Medulla oblongata (tissue), 1 donor: ENCODE results near the gene RAD51B.

Source experiments
- DNase-seq: peaks from one replicate; pipeline ENCODE4 v3.0.0-alpha.2; 2015; ENCODE audit errors: extremely low spot score

Gene RAD51B

GRCh38 chr14:68587931-68588330 is 768.4 kb downstream of the RAD51B start:
- DNase-seq = no peak

GRCh38 chr14:68589447-68590200 is 770.0 kb downstream of the RAD51B start:
- DNase-seq = no peak

GRCh38 chr14:68590201-68590522 is 770.6 kb downstream of the RAD51B start:
- no peak for DNase-seq

GRCh38 chr14:68591786-68592185 is 772.2 kb downstream of the RAD51B start:
- DNase-seq = no peak

- DNase-seq = no peak
These were observed 773.5 kb downstream of the RAD51B start for GRCh38 chr14:68592948-68593556.

- no peak for DNase-seq
These were observed 774.4 kb downstream of the RAD51B start for GRCh38 chr14:68593806-68594536.

GRCh38 chr14:68594737-68595380 is 775.3 kb downstream of the RAD51B start:
- DNase-seq = no peak

- DNase-seq = no peak
These were observed 776.6 kb downstream of the RAD51B start for GRCh38 chr14:68596211-68596610.

GRCh38 chr14:68596701-68597100 is 777.1 kb downstream of the RAD51B start:
- no peak for DNase-seq

GRCh38 chr14:68598089-68598488 is 778.5 kb downstream of the RAD51B start:
- no peak for DNase-seq

- DNase-seq = peak; percentile 79
These were observed 779.3 kb downstream of the RAD51B start for GRCh38 chr14:68598621-68599447.

- DNase-seq = no peak
These were observed 780.5 kb downstream of the RAD51B start for GRCh38 chr14:68599896-68600610.

GRCh38 chr14:68602507-68602906 is 782.9 kb downstream of the RAD51B start:
- DNase-seq = no peak

GRCh38 chr14:68603533-68604360 is 784.2 kb downstream of the RAD51B start:
- no peak for DNase-seq

GRCh38 chr14:68604361-68604730 is 784.8 kb downstream of the RAD51B start:
- DNase-seq = no peak

- no peak for DNase-seq
These were observed 785.2 kb downstream of the RAD51B start for GRCh38 chr14:68604822-68605221.

- no peak for DNase-seq
These were observed 786.6 kb downstream of the RAD51B start for GRCh38 chr14:68606176-68606575.

- DNase-seq = no peak
These were observed 787.1 kb downstream of the RAD51B start for GRCh38 chr14:68606644-68607043.

GRCh38 chr14:68607081-68607866 is 787.7 kb downstream of the RAD51B start:
- DNase-seq = no peak
